ENCODE measurements around the gene APOF. TPM values are rescaled to one million over a fixed set of nuclear protein-coding genes. Genes with fewer than 3 reads are reported as not detected.

Gene APOF
- total and polyA plus RNA-seq, 2 of the 13 experiments (the other 11 are each of a cell fraction or from before 2014, with no cell fraction given): 3.3 to 23.9 TPM

GRCh38 chr12:56359851-56360767 is 2.5 kb downstream of the APOF start, which contains the start of gene STAT2 (continued):
- TF ChIP-seq, protein P1, sequence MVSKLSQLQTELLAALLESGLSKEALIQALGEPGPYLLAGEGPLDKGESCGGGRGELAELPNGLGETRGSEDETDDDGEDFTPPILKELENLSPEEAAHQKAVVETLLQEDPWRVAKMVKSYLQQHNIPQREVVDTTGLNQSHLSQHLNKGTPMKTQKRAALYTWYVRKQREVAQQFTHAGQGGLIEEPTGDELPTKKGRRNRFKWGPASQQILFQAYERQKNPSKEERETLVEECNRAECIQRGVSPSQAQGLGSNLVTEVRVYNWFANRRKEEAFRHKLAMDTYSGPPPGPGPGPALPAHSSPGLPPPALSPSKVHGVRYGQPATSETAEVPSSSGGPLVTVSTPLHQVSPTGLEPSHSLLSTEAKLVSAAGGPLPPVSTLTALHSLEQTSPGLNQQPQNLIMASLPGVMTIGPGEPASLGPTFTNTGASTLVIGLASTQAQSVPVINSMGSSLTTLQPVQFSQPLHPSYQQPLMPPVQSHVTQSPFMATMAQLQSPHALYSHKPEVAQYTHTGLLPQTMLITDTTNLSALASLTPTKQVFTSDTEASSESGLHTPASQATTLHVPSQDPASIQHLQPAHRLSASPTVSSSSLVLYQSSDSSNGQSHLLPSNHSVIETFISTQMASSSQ (IDR thresholded peaks at IDR 0.05; ENCODE audit: low read depth): no peak
- TF ChIP-seq, protein P1 (CRISPR knock-in tag; IDR thresholded peaks at IDR 0.05; ENCODE audit: borderline replicate concordance): no peak; the same call in 1 of the 2 replicates
- TF ChIP-seq, protein P2, sequence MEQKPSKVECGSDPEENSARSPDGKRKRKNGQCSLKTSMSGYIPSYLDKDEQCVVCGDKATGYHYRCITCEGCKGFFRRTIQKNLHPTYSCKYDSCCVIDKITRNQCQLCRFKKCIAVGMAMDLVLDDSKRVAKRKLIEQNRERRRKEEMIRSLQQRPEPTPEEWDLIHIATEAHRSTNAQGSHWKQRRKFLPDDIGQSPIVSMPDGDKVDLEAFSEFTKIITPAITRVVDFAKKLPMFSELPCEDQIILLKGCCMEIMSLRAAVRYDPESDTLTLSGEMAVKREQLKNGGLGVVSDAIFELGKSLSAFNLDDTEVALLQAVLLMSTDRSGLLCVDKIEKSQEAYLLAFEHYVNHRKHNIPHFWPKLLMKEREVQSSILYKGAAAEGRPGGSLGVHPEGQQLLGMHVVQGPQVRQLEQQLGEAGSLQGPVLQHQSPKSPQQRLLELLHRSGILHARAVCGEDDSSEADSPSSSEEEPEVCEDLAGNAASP (CRISPR knock-in tag; IDR thresholded peaks at IDR 0.05; ENCODE audit: borderline replicate concordance): 0 out of 2 replicates have a peak, but pooled peaks have one; percentile 19
- TF ChIP-seq SMAD1 (CRISPR knock-in tag; IDR thresholded peaks at IDR 0.05; ENCODE audit: borderline replicate concordance, low read depth): no peak
- peak; percentile 100 for TF ChIP-seq TFAP4 (IDR thresholded peaks at IDR 0.05; ENCODE audit: borderline replicate concordance, low read depth)
- peak; percentile 84 for TF ChIP-seq MIXL1 (CRISPR knock-in tag; IDR thresholded peaks at IDR 0.05)
- TF ChIP-seq MEIS1 (CRISPR knock-in tag; IDR thresholded peaks at IDR 0.05; ENCODE audit: borderline replicate concordance): peak; percentile 28; the same call in 1 of the 2 replicates
- TF ChIP-seq ZBTB20 (CRISPR knock-in tag; IDR thresholded peaks at IDR 0.05; ENCODE audit: borderline replicate concordance, low read depth): no peak; the same call in 1 of the 2 replicates
- no peak for TF ChIP-seq PRMT3 (CRISPR knock-in tag; IDR thresholded peaks at IDR 0.05; ENCODE audit: borderline replicate concordance, low read depth)
- TF ChIP-seq SPEN (CRISPR knock-in tag; IDR thresholded peaks at IDR 0.05; ENCODE audit: low read depth): 0 out of 2 replicates have a peak, but pooled peaks have one; percentile 50
- TF ChIP-seq MXD1 (CRISPR knock-in tag; IDR thresholded peaks at IDR 0.05): 0 out of 2 replicates have a peak, but pooled peaks have one; percentile 24
- TF ChIP-seq ZNF451 (CRISPR knock-in tag; IDR thresholded peaks at IDR 0.05): peak; percentile 50; the same call in 1 of the 2 replicates
- peak; percentile 30; the same call in 1 of the 2 replicates for TF ChIP-seq SAFB2 (CRISPR knock-in tag; IDR thresholded peaks at IDR 0.05; ENCODE audit: borderline replicate concordance, low read depth)
- peak; percentile 66; the same call in 1 of the 2 replicates for TF ChIP-seq TBX3 (IDR thresholded peaks at IDR 0.05; ENCODE audit: borderline replicate concordance)
- peak; percentile 76; the same call in 1 of the 2 replicates for TF ChIP-seq ELK4 (CRISPR knock-in tag; IDR thresholded peaks at IDR 0.05; ENCODE audit: borderline replicate concordance)
- TF ChIP-seq ZNF816 (CRISPR knock-in tag; IDR thresholded peaks at IDR 0.05; ENCODE audit: borderline replicate concordance): 0 out of 2 replicates have a peak, but pooled peaks have one; percentile 0
- TF ChIP-seq ZNF44 (CRISPR knock-in tag; IDR thresholded peaks at IDR 0.05): no peak
- no peak for TF ChIP-seq LCORL (IDR thresholded peaks at IDR 0.05)
- TF ChIP-seq LCORL (CRISPR knock-in tag; IDR thresholded peaks at IDR 0.05): peak; percentile 45; the same call in 1 of the 2 replicates
